Measurements from ENCODE around the gene FGF22. TPM values are rescaled to one million over a fixed set of nuclear protein-coding genes. Genes with fewer than 3 reads are reported as not detected.

The FGF22 gene
- total and polyA plus RNA-seq, 7 experiments from 2014 or later, result 0.17 to 1.8 (median 0.95) TPM; not detected in 3

GRCh38 chr19:658059-658839, 18.6 kb downstream of the FGF22 start:
- CTCF ChIA-PET, result no interaction called here

DNA sequence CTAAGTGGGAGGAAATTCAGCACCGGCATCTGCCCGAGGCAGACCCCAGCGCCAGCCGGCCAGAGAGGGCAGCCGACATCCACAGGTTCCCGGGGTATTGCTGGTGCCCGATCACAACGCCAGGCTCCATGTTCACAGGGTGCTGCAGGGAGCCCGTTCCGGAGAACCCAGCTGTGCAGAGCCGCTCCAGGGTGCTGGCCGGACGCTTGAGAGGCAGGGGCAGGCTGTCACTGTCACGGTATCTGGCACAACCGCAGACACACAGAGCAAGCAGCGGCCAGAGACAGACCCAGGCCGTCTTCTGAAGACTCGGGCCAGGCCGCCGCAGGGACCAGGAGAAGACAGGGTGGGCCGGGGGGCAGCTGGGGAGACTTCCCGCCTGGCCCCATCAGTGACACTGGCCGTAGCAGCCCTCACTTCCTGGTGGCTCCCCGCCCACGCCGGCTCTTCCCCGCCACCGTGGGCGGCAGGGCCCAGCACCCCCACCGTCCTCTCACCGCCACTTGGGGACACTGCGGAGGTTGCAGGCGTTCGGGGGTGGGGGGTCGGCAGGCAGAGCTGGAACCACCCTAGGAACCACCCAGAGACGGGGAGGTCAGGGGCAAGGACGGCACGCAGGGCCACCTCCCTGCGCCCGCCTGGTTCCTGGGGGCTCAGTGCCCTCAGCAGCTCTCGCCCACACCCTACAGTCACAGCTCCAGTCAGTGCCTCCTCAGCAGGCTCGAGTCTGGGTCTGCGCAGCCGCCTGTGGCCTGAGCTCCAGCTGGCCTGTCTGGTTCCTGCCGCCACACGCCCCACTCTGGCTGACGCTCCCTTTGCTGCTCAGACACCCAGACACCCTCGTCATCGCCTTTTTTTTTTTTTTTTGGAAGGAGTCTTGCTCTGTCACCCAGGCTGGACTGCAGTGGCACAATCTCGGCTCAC, 19.5 kb downstream of the FGF22 start:
- POLR2A ChIA-PET, result no interaction called here
- Mint-ChIP-seq H3K9me3 (peaks cover 0 to 3% (median 0%) of the 10 kb centered on the region in 11 donors), H3K27me3 (no peaks in the 10 kb centered on the region), H3K4me3 (peak overlapping the region; percentile 48 to 99 (median 97)), H3K36me3 (peaks cover 0 to 8% (median 0%) of the 10 kb centered on the region in 5 donors), H3K27ac (peak overlapping the region in 8 of 9 donors; percentile 52 to 98 (median 94)), H3K4me1 (peaks cover 21 to 64% (median 36%) of the 10 kb centered on the region in 7 donors)
- H3K36me3 ChIP-seq (ENCODE audit: control insufficient read depth in 2 of 3, insufficient read depth in 3 of 3, low read length in 3 of 3), result peaks cover 0 to 64% (median 4%) of the 10 kb centered on the region in 3 experiments
- peaks cover 47 to 52% of the 10 kb centered on the region in 2 donors for H3K4me1 ChIP-seq (ENCODE audit: control insufficient read depth in 2 of 2, insufficient read depth in 2 of 2, low read length in 2 of 2)
- H3K4me3 ChIP-seq (ENCODE audit: low read length), result peak overlapping the region; percentile 92
- no peaks in the 10 kb centered on the region for H3K9me3 ChIP-seq (ENCODE audit: control insufficient read depth in 2 of 3, low read length in 3 of 3)
- ATAC-seq (peak; percentile 18), DNase-seq (peak in 1 of 9 donors; percentile 39)
- peak overlapping the region; percentile 96 for H3K27ac ChIP-seq (ENCODE audit: low read depth, low read length)
- CTCF ChIA-PET, result interaction anchor here (0.6 to 1.2 kb wide), 4 partner anchors 9 to 1024 kb away, joined by 3 to 9 read pairs (median 4); no protein-coding TSS in a partner anchor
- intact Hi-C loops (cut with micrococcal nuclease), result no loop called here
- H3K27me3 ChIP-seq (ENCODE audit: control insufficient read depth in 2 of 2, insufficient read depth in 2 of 2, low read length in 2 of 2), result no peaks in the 10 kb centered on the region

More at GRCh38 chr19:658059-658839, 18.6 kb downstream of the FGF22 start:
- Mint-ChIP-seq H3K4me1 (peaks cover 21 to 65% (median 36%) of the 10 kb centered on the region in 7 donors), H3K27me3 (no peaks in the 10 kb centered on the region), H3K9me3 (peaks cover 0 to 3% (median 0%) of the 10 kb centered on the region in 11 donors), H3K4me3 (peak overlapping the region in 7 of 10 donors; percentile 12 to 95 (median 45)), H3K36me3 (peaks cover 0 to 8% (median 0%) of the 10 kb centered on the region in 5 donors), H3K27ac (peak overlapping the region in 3 of 9 donors; percentile 17 to 74 (median 42))
- no peaks in the 10 kb centered on the region for H3K27me3 ChIP-seq (ENCODE audit: control insufficient read depth in 2 of 2, insufficient read depth in 2 of 2, low read length in 2 of 2)
- intact Hi-C loops (cut with micrococcal nuclease), result no loop called here
- H3K4me3 ChIP-seq (ENCODE audit: low read length), result no peak overlapping the region
- ATAC-seq, result no peak
- peaks cover 0 to 73% (median 6%) of the 10 kb centered on the region in 3 experiments for H3K36me3 ChIP-seq (ENCODE audit: control insufficient read depth in 2 of 3, insufficient read depth in 3 of 3, low read length in 3 of 3)
- H3K9me3 ChIP-seq (ENCODE audit: control insufficient read depth in 2 of 3, low read length in 3 of 3), result no peaks in the 10 kb centered on the region
- POLR2A ChIA-PET, result no interaction called here
- H3K4me1 ChIP-seq (ENCODE audit: control insufficient read depth in 2 of 2, insufficient read depth in 2 of 2, low read length in 2 of 2), result peaks cover 41 to 49% of the 10 kb centered on the region in 2 donors
- H3K27ac ChIP-seq (ENCODE audit: low read depth, low read length), result peak overlapping the region; percentile 96
- no peak for DNase-seq

- no peak for DNase-seq
- H3K27me3 ChIP-seq (ENCODE audit: control insufficient read depth in 2 of 2, insufficient read depth in 2 of 2, low read length in 2 of 2), result no peaks in the 10 kb centered on the region
- no peaks in the 10 kb centered on the region for H3K9me3 ChIP-seq (ENCODE audit: control insufficient read depth in 2 of 3, low read length in 3 of 3)
- intact Hi-C loops (cut with micrococcal nuclease), result loop anchor here (1.0 to 10.0 kb wide), 11 partner anchors 22 to 744 kb away; partner anchors contain the start of genes FGF22 (in 2 of the 2), POLRMT (in 2 of the 2), ATP5F1D (in 1 of the 2) and BSG (in 1 of the 2)
- Mint-ChIP-seq H3K27me3 (no peaks in the 10 kb centered on the region), H3K36me3 (peaks cover 0 to 5% (median 0%) of the 10 kb centered on the region in 5 donors), H3K9me3 (peaks cover 0 to 3% (median 0%) of the 10 kb centered on the region in 11 donors), H3K27ac (peak overlapping the region; percentile 93 to 98 (median 97)), H3K4me1 (peaks cover 24 to 60% (median 36%) of the 10 kb centered on the region in 7 donors), H3K4me3 (peak overlapping the region; percentile 95 to 99 (median 98))
- POLR2A ChIA-PET, result interaction anchor here (0.6 to 2.0 kb wide), 16 partner anchors 11 to 614 kb away, joined by 3 to 18 read pairs (median 3); partner anchors contain the start of genes FAM174C, POLRMT, PTBP1 and TPGS1
- ATAC-seq, result no peak
- H3K4me1 ChIP-seq (ENCODE audit: control insufficient read depth in 2 of 2, insufficient read depth in 2 of 2, low read length in 2 of 2), result peaks cover 39 to 52% of the 10 kb centered on the region in 2 donors
- peaks cover 0 to 50% (median 0%) of the 10 kb centered on the region in 3 experiments for H3K36me3 ChIP-seq (ENCODE audit: control insufficient read depth in 2 of 3, insufficient read depth in 3 of 3, low read length in 3 of 3)
- peak overlapping the region; percentile 96 for H3K27ac ChIP-seq (ENCODE audit: low read depth, low read length)
- CTCF ChIA-PET, result interaction anchor here (0.5 to 1.2 kb wide), 3 partner anchors 26 to 245 kb away, joined by 3 to 5 read pairs (median 4); no protein-coding TSS in a partner anchor
- peak overlapping the region; percentile 92 for H3K4me3 ChIP-seq (ENCODE audit: low read length)
Measured at GRCh38 chr19:660793-661426, 21.2 kb downstream of the FGF22 start.

DNA sequence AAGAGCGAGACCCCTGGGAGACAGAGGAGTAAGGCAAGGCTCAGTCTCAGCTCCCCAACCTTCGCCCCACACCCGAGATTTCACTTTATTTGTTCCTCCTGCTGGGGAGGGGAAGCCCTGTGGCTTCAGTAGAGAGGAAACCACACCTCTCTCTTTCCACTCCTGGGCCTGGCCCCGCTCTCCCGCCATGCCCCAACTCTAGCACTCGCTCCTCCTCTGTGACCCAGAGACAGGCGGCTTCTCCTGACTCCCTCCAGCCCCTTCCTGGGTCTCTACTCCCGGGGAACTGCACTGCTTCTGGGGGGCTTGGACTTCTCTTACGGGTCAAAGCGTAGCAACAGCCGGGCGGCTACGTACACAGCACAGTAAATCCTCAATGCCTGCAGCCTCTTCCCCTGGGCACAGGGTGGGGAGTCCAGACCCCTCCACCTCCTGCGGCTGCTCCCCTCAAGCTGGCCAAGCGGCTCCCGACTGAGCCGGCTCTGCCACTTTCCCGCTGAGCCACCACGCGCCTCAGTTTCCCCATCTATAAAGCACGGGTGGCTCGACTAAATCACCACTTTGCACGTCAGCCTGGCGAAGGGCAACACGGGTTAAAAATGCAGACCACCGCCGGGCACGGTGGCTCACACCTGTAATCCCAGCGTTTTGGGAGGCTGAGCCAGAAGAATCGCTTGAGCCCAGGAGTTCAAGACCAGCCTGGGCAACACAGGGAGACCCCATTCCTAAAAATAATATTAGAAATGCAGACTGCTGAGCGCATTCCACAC, 21.9 kb downstream of the FGF22 start:
- CTCF ChIA-PET, result interaction anchor here (0.9 kb wide), 1 partner anchor 244 kb away, joined by 5 read pairs; no protein-coding TSS in a partner anchor
- Mint-ChIP-seq H3K27ac (peak overlapping the region; percentile 93 to 98 (median 97)), H3K9me3 (peaks cover 0 to 3% (median 0%) of the 10 kb centered on the region in 11 donors), H3K27me3 (no peaks in the 10 kb centered on the region), H3K4me1 (peaks cover 22 to 53% (median 32%) of the 10 kb centered on the region in 7 donors), H3K4me3 (peak overlapping the region; percentile 95 to 99 (median 98)), H3K36me3 (peaks cover 0 to 5% (median 0%) of the 10 kb centered on the region in 5 donors)
- DNase-seq (peak in 8 of 9 donors; percentile 65 to 79 (median 70)), ATAC-seq (peak; percentile 46)
- H3K9me3 ChIP-seq (ENCODE audit: control insufficient read depth in 2 of 3, low read length in 3 of 3), result no peaks in the 10 kb centered on the region
- peaks cover 0 to 43% (median 0%) of the 10 kb centered on the region in 3 experiments for H3K36me3 ChIP-seq (ENCODE audit: control insufficient read depth in 2 of 3, insufficient read depth in 3 of 3, low read length in 3 of 3)
- no peaks in the 10 kb centered on the region for H3K27me3 ChIP-seq (ENCODE audit: control insufficient read depth in 2 of 2, insufficient read depth in 2 of 2, low read length in 2 of 2)
- H3K4me3 ChIP-seq (ENCODE audit: low read length), result peak overlapping the region; percentile 92
- POLR2A ChIA-PET, result interaction anchor here (0.6 to 2.0 kb wide), 9 partner anchors 12 to 613 kb away, joined by 3 to 18 read pairs (median 3); partner anchors contain the start of genes FAM174C, POLRMT and TPGS1
- peak overlapping the region; percentile 96 for H3K27ac ChIP-seq (ENCODE audit: low read depth, low read length)
- H3K4me1 ChIP-seq (ENCODE audit: control insufficient read depth in 2 of 2, insufficient read depth in 2 of 2, low read length in 2 of 2), result peaks cover 38 to 45% of the 10 kb centered on the region in 2 donors
- intact Hi-C loops (cut with micrococcal nuclease), result loop anchor here (1.0 to 10.0 kb wide), 11 partner anchors 22 to 743 kb away; partner anchors contain the start of genes FGF22 (in 2 of the 2), POLRMT (in 2 of the 2), ATP5F1D (in 1 of the 2) and BSG (in 1 of the 2)
